PC-9 (cell line): Measurements from ENCODE around the gene ATP5ME. TPM values are rescaled to one million over a fixed set of nuclear protein-coding genes. Genes with fewer than 3 reads are reported as not detected.

Experiments
- BruUV-seq: library from RNA; stranded (reverse); fragments of 400-500 nt; replicated peaks from 2 replicates; lab custom pipeline; 2021; lab: Mats Ljungman, UMichigan
- CTCF ChIA-PET: fragments of 300-600 bp; sonication (Branson Sonifier 250); formaldehyde crosslinking; loops from one replicate; lab custom pipeline; 2022; ENCODE audit warnings: antibody characterized with exemption; lab: Charles Lee
- POLR2A ChIA-PET: fragments of 300-600 bp; sonication (Branson Sonifier 250); formaldehyde crosslinking; loops from one replicate; lab custom pipeline; 2022; ENCODE audit warnings: antibody characterized with exemption; ENCODE audit not compliant: unreplicated experiment; lab: Charles Lee
- DNase-seq, 2 experiments: peaks; one replicate each; pipeline versions ENCODE4 v3.0.0 to v3.0.0-alpha.2; 2015 to 2022; ENCODE audit warnings: mixed read lengths in 1 of 2
- H2AFZ ChIP-seq: fragments of 200-600 bp; sonication (generic); 2 replicates; pipeline ENCODE4 v1.8.1; 2017; ENCODE audit warnings: antibody characterized with exemption
- H3F3A ChIP-seq: fragments of 200-600 bp; sonication (generic); 2 replicates; pipeline ENCODE4 v1.8.1; 2017; ENCODE audit warnings: antibody characterized with exemption, mild to moderate bottlenecking, low read depth; ENCODE audit not compliant: insufficient read depth
- H3K27ac ChIP-seq: fragments of 200-600 bp; sonication (generic); 2 replicates; pipeline ENCODE4 v1.6.1; 2016; ENCODE audit warnings: mixed run types
- H3K27me3 ChIP-seq: fragments of 200-600 bp; sonication (generic); 2 replicates; pipeline ENCODE4 v1.6.1; 2016; ENCODE audit warnings: low read depth, mixed run types; ENCODE audit not compliant: insufficient read depth
- H3K36me3 ChIP-seq: fragments of 200-600 bp; sonication (generic); 2 replicates; pipeline ENCODE4 v1.6.1; 2016; ENCODE audit warnings: low read depth, mixed run types
- H3K4me1 ChIP-seq: fragments of 200-600 bp; sonication (generic); replicated peaks from 2 replicates; pipeline ENCODE4 v1.6.1; 2016; ENCODE audit warnings: mixed run types; ENCODE audit not compliant: insufficient read depth
- H3K4me2 ChIP-seq: fragments of 200-600 bp; sonication (generic); 2 replicates; pipeline ENCODE4 v1.6.1; 2017; ENCODE audit warnings: mixed run types
- H3K4me3 ChIP-seq: fragments of 200-600 bp; sonication (generic); 2 replicates; pipeline ENCODE4 v1.6.1; 2016; ENCODE audit warnings: mixed run types
- H3K79me2 ChIP-seq: fragments of 200-600 bp; sonication (generic); 2 replicates; pipeline ENCODE4 v1.6.1; 2017; ENCODE audit warnings: low read depth, mixed run types
- H3K9me2 ChIP-seq: fragments of 200-600 bp; sonication (generic); 2 replicates; pipeline ENCODE4 v1.8.1; 2017; ENCODE audit warnings: mild to moderate bottlenecking; ENCODE audit not compliant: insufficient read depth
- H3K9me3 ChIP-seq: fragments of 200-600 bp; sonication (generic); 2 replicates; pipeline ENCODE4 v1.8.1; 2016; ENCODE audit warnings: low read depth; ENCODE audit not compliant: insufficient read depth
- H4K20me1 ChIP-seq: fragments of 200-600 bp; sonication (generic); 2 replicates; pipeline ENCODE4 v1.8.1; 2017; ENCODE audit not compliant: insufficient read depth
- CTCF ChIP-seq: fragments of 200-600 bp; sonication (generic); conservative IDR thresholded peaks from 2 replicates; pipeline ENCODE4 v1.6.1; 2017; ENCODE audit warnings: mixed run types, antibody characterized with exemption, mild to moderate bottlenecking, moderate library complexity
- EZH2 ChIP-seq: fragments of 200-600 bp; sonication (generic); IDR thresholded peaks from 2 replicates; pipeline ENCODE4 v1.8.0; 2017; ENCODE audit warnings: antibody characterized with exemption, low read depth
- intact Hi-C: fragments of 100-400 bp; cut with micrococcal nuclease; formaldehyde crosslinking; loops from one replicate; pipeline ENCODE4 v1.10.0; 2022; ENCODE audit not compliant: unreplicated experiment
- total RNA-seq: library from RNA; stranded (reverse); gene quantifications from 2 replicates; pipeline ENCODE4 v1.2.3, GENCODE V29; 2021

Gene ATP5ME
- total RNA-seq, 1 experiment from 2014 or later, result 334 TPM

GRCh38 chr4:705278-706082 lies 31.4 kb upstream of the ATP5ME start, which contains the start of gene PCGF3:
Gene PCGF3 (plus strand): TSS chr4:705832. CDS start chr4:733681, 27,849 bp downstream.
- 0 out of 2 replicates have a peak, but pooled peaks cover 5% of the 10 kb centered on the region for H3K4me1 ChIP-seq
- TSS peak; percentile 60 for BruUV-seq
- POLR2A ChIA-PET, result interaction anchor here (0.5 to 0.7 kb wide), 3 partner anchors 10 to 995 kb away, joined by 4 to 8 read pairs (median 7); no protein-coding TSS in a partner anchor

GRCh38 chr4:704971-705277 lies 30.8 kb upstream of the ATP5ME start:
- H3K36me3 ChIP-seq, result no peaks in the 10 kb centered on the region
- peaks cover 7% of the 10 kb centered on the region; the same call in 1 of the 2 replicates for H4K20me1 ChIP-seq
- peak overlapping the region; percentile 66; the same call in 1 of the 2 replicates for H2AFZ ChIP-seq
- H3K27me3 ChIP-seq, result no peaks in the 10 kb centered on the region
- peak overlapping the region; percentile 75; the same call in 1 of the 2 replicates for H3K4me2 ChIP-seq
- DNase-seq, result no peak
- H3F3A ChIP-seq, result peaks cover 4% of the 10 kb centered on the region; the same call in 1 of the 2 replicates
- BruUV-seq, result no TSS peak
- no peaks in the 10 kb centered on the region for H3K9me3 ChIP-seq
- ChIA-PET CTCF (no interaction called here), POLR2A (interaction anchor here (0.5 kb wide), 1 partner anchor 9 kb away, joined by 8 read pairs; no protein-coding TSS in a partner anchor)
- H3K27ac ChIP-seq, result no peak overlapping the region
- intact Hi-C loops, result loop anchor here (2.0 kb wide), 1 partner anchor 18 kb away; no protein-coding TSS in a partner anchor
- no peaks in the 10 kb centered on the region for H3K9me2 ChIP-seq
- peak overlapping the region; percentile 50; the same call in 1 of the 2 replicates for H3K4me3 ChIP-seq
- H3K4me1 ChIP-seq, result 0 out of 2 replicates have a peak, but pooled peaks cover 5% of the 10 kb centered on the region
- H3K79me2 ChIP-seq, result peaks cover 40% of the 10 kb centered on the region
- TF ChIP-seq EZH2, result no peak

More at GRCh38 chr4:705278-706082, 31.4 kb upstream of the ATP5ME start, which contains the start of gene PCGF3:
- no peaks in the 10 kb centered on the region for H3K9me2 ChIP-seq
- CTCF ChIA-PET, result no interaction called here
- H3K4me3 ChIP-seq, result peak within 1 kb of the TSS; percentile 95
- peak within 1 kb of the TSS; percentile 45; the same call in 1 of the 2 replicates for H3K27ac ChIP-seq
- peak; percentile 81 to 97 for DNase-seq
- H2AFZ ChIP-seq, result peak within 1 kb of the TSS; percentile 75
- no peaks in the 10 kb centered on the region for H3K9me3 ChIP-seq
- no peaks in the 10 kb centered on the region for H3K36me3 ChIP-seq
- peak within 1 kb of the TSS; percentile 91 for H3K4me2 ChIP-seq
- TF ChIP-seq EZH2 (no peak), CTCF (no peak)
- H4K20me1 ChIP-seq, result peaks cover 12% of the 10 kb centered on the region
- H3K27me3 ChIP-seq, result no peaks in the 10 kb centered on the region
- intact Hi-C loops, result loop anchor here (2.0 kb wide), 1 partner anchor 19 kb away; no protein-coding TSS in a partner anchor
- H3F3A ChIP-seq, result peaks cover 4% of the 10 kb centered on the region; the same call in 1 of the 2 replicates
- peaks cover 40% of the 10 kb centered on the region for H3K79me2 ChIP-seq

- POLR2A ChIA-PET, result no interaction called here
- H3K4me1 ChIP-seq, result 0 out of 2 replicates have a peak, but pooled peaks cover 5% of the 10 kb centered on the region
- intact Hi-C loops, result loop anchor here (2.0 kb wide), 1 partner anchor 18 kb away; no protein-coding TSS in a partner anchor
- H3K9me2 ChIP-seq, result no peaks in the 10 kb centered on the region
- no TSS peak for BruUV-seq
- no peaks in the 10 kb centered on the region for H3K27me3 ChIP-seq
- no peak overlapping the region for H3K27ac ChIP-seq
- peaks cover 35% of the 10 kb centered on the region for H3K79me2 ChIP-seq
- no peaks in the 10 kb centered on the region for H3K9me3 ChIP-seq
- no peak overlapping the region for H3K4me2 ChIP-seq
- 0 out of 2 replicates have a peak, but pooled peaks cover 5% of the 10 kb centered on the region for H4K20me1 ChIP-seq
- no peaks in the 10 kb centered on the region for H3K36me3 ChIP-seq
- no peak overlapping the region for H2AFZ ChIP-seq
- TF ChIP-seq EZH2 (no peak), CTCF (no peak)
- no peak overlapping the region for H3K4me3 ChIP-seq
- DNase-seq, result no peak
- CTCF ChIA-PET, result no interaction called here
- peaks cover 4% of the 10 kb centered on the region; the same call in 1 of the 2 replicates for H3F3A ChIP-seq
Observed at GRCh38 chr4:704198-704891, 30.3 kb upstream of the ATP5ME start.
